Ascending aorta (tissue), 2 donors: ENCODE results near the gene ARHGAP28. TPM values are rescaled to one million over a fixed set of nuclear protein-coding genes. Genes with fewer than 3 reads are reported as not detected.

Experiments
- DNase-seq, 2 donors: peaks; one replicate each; pipeline ENCODE4 v3.0.0-alpha.2; 2019; ENCODE audit warnings: low spot score in 2 of 2
- H3K27ac ChIP-seq, 2 donors: fragments of 200-600 bp; sonication (generic); one replicate each; pipeline ENCODE4 v1.5.1; 2016 to 2017; ENCODE audit warnings: mild to moderate bottlenecking in 1 of 2
- H3K27me3 ChIP-seq: fragments of 200-600 bp; sonication (generic); one replicate; pipeline ENCODE4 v1.5.1; 2017
- H3K36me3 ChIP-seq, 2 donors: fragments of 200-600 bp; sonication (generic); one replicate each; pipeline ENCODE4 v1.5.1; 2016
- H3K4me1 ChIP-seq, 2 donors: fragments of 200-600 bp; sonication (generic); one replicate each; pipeline ENCODE4 v1.5.1; 2016 to 2017; ENCODE audit warnings: mild to moderate bottlenecking in 1 of 2
- H3K4me3 ChIP-seq, 2 donors: fragments of 200-600 bp; sonication (generic); one replicate each; pipeline ENCODE4 v1.5.1; 2016 to 2017; ENCODE audit warnings: mild to moderate bottlenecking in 1 of 2
- H3K9me3 ChIP-seq, 2 donors: fragments of 200-600 bp; sonication (generic); one replicate each; pipeline ENCODE4 v1.5.1; 2016
- CTCF ChIP-seq, 3 experiments: fragments of 200-600 bp in 2 of 3; fragments of 450-650 bp in 1 of 3; sonication (generic) in 2 of 3; IDR thresholded peaks; one replicate each; pipeline ENCODE4 v1.5.1; 2016 to 2019; ENCODE audit warnings: antibody characterized with exemption in 3 of 3, mild to moderate bottlenecking in 1 of 3, moderate library complexity in 1 of 3
- intact Hi-C: fragments of 100-400 bp; cut with DNase I; formaldehyde crosslinking; loops from one replicate; pipeline ENCODE4 v1.15.1; 2023
- total RNA-seq: library from RNA; depleted of rRNA; stranded (reverse); fragments of >200 nt; gene quantifications from one replicate; pipeline ENCODE4 v1.1.0, GENCODE V29; 2016

The ARHGAP28 gene
- total RNA-seq, 1 donor from 2014 or later = 0.85 TPM

GRCh38 chr18:6719098-6719846, 10.2 kb upstream of the ARHGAP28 start:
- Histone ChIP-seq H3K27me3 (no peaks in the 10 kb centered on the region), H3K4me3 (no peak overlapping the region), H3K27ac (no peak overlapping the region), H3K36me3 (no peaks in the 10 kb centered on the region), H3K9me3 (no peaks in the 10 kb centered on the region), H3K4me1 (no peaks in the 10 kb centered on the region)
- intact Hi-C loops = no loop called here
- TF ChIP-seq CTCF (IDR thresholded peaks at IDR 0.05) = no peak
- no peak for DNase-seq

GRCh38 chr18:6719910-6720683, 9.4 kb upstream of the ARHGAP28 start:
- H3K36me3 ChIP-seq = no peaks in the 10 kb centered on the region
- no peaks in the 10 kb centered on the region for H3K4me1 ChIP-seq
- intact Hi-C loops = no loop called here
- no peak overlapping the region for H3K27ac ChIP-seq
- TF ChIP-seq CTCF (IDR thresholded peaks at IDR 0.05) = no peak
- DNase-seq = no peak
- H3K9me3 ChIP-seq = no peaks in the 10 kb centered on the region
- H3K27me3 ChIP-seq = no peaks in the 10 kb centered on the region
- no peak overlapping the region for H3K4me3 ChIP-seq

- Histone ChIP-seq H3K9me3 (no peaks in the 10 kb centered on the region), H3K27ac (no peak overlapping the region), H3K4me1 (no peaks in the 10 kb centered on the region), H3K36me3 (no peaks in the 10 kb centered on the region), H3K4me3 (no peak overlapping the region), H3K27me3 (no peaks in the 10 kb centered on the region)
- TF ChIP-seq CTCF (IDR thresholded peaks at IDR 0.05) = no peak
- intact Hi-C loops = no loop called here
- DNase-seq = no peak
These were observed 7.8 kb upstream of the ARHGAP28 start for GRCh38 chr18:6721755-6722154.

- intact Hi-C loops = no loop called here
- Histone ChIP-seq H3K9me3 (no peaks in the 10 kb centered on the region), H3K27ac (no peak overlapping the region), H3K4me3 (no peak overlapping the region), H3K27me3 (no peaks in the 10 kb centered on the region), H3K4me1 (no peaks in the 10 kb centered on the region), H3K36me3 (no peaks in the 10 kb centered on the region)
- no peak for DNase-seq
- TF ChIP-seq CTCF (IDR thresholded peaks at IDR 0.05) = no peak
These were observed 6.8 kb upstream of the ARHGAP28 start for GRCh38 chr18:6722690-6723089.

GRCh38 chr18:6724331-6724730, 5.2 kb upstream of the ARHGAP28 start:
- intact Hi-C loops = no loop called here
- no peak for TF ChIP-seq CTCF (IDR thresholded peaks at IDR 0.05)

More at GRCh38 chr18:6724331-6724730, 5.2 kb upstream of the ARHGAP28 start:
- no peak overlapping the region for H3K27ac ChIP-seq
- no peaks in the 10 kb centered on the region for H3K9me3 ChIP-seq
- no peaks in the 10 kb centered on the region for H3K27me3 ChIP-seq
- H3K36me3 ChIP-seq = no peaks in the 10 kb centered on the region
- no peaks in the 10 kb centered on the region for H3K4me1 ChIP-seq
- H3K4me3 ChIP-seq = no peak overlapping the region
- no peak for DNase-seq
